HEK293T (cell line): ENCODE results near the gene TMEM134.

Experiments
- HDGF ChIP-seq: fragments of 450-650 bp; IDR thresholded peaks from 2 replicates; pipeline ENCODE4 v1.6.1; 2017; ENCODE audit warnings: antibody characterized with exemption, borderline replicate concordance
- L3MBTL2 ChIP-seq: fragments of 450-650 bp; conservative IDR thresholded peaks from 2 replicates; pipeline ENCODE4 v1.6.1; 2016; ENCODE audit warnings: mild to moderate bottlenecking
- LEF1 ChIP-seq: fragments of 450-650 bp; IDR thresholded peaks from 2 replicates; pipeline ENCODE4 v1.6.1; 2017; ENCODE audit warnings: mild to moderate bottlenecking, borderline replicate concordance
- SP1 ChIP-seq: fragments of 450-650 bp; IDR thresholded peaks from 2 replicates; pipeline ENCODE4 v1.6.1; 2017
- SUZ12 ChIP-seq: fragments of 450-650 bp; IDR thresholded peaks from 2 replicates; pipeline ENCODE4 v1.6.1; 2016; ENCODE audit warnings: mild to moderate bottlenecking

GRCh38 chr11:67482275-67482826 is 13.3 kb upstream of the TMEM134 start:
- TF ChIP-seq HDGF (no peak), L3MBTL2 (no peak), SP1 (no peak), LEF1 (no peak), SUZ12 (no peak)
